Progenitor cell of endocrine pancreas (in vitro differentiated cells): ENCODE data around the gene TMEM63A. TPM values are rescaled to one million over a fixed set of nuclear protein-coding genes. Genes with fewer than 3 reads are reported as not detected.

ENCODE experiments used
- DNase-seq: peaks from one replicate; pipeline ENCODE4 v3.0.0; 2021; ENCODE audit warnings: low spot score; ENCODE audit not compliant: unreplicated experiment
- H3K27ac Mint-ChIP-seq: 2 replicates; pipeline ENCODE4 v1.8.0; 2021; ENCODE audit warnings: mild to moderate bottlenecking, moderate library complexity, mixed read lengths
- H3K27me3 Mint-ChIP-seq: 2 replicates; pipeline ENCODE4 v1.8.0; 2021; ENCODE audit warnings: mixed read lengths
- H3K36me3 Mint-ChIP-seq: 2 replicates; pipeline ENCODE4 v1.8.0; 2022; ENCODE audit warnings: mixed read lengths; ENCODE audit not compliant: insufficient read depth
- H3K4me1 Mint-ChIP-seq: 2 replicates; pipeline ENCODE4 v1.8.0; 2021; ENCODE audit warnings: low read depth, mixed read lengths
- H3K4me3 Mint-ChIP-seq: 2 replicates; pipeline ENCODE4 v1.8.0; 2021; ENCODE audit warnings: low read depth, mild to moderate bottlenecking, moderate library complexity, mixed read lengths
- H3K9me3 Mint-ChIP-seq: 2 replicates; pipeline ENCODE4 v1.8.0; 2021; ENCODE audit warnings: low read depth, mixed read lengths
- CTCF ChIP-seq: fragments of 200-600 bp; sonication (generic); IDR thresholded peaks from one replicate; pipeline ENCODE4 v1.5.0; 2021; ENCODE audit warnings: antibody characterized with exemption, mild to moderate bottlenecking; ENCODE audit not compliant: unreplicated experiment
- total RNA-seq: library from RNA; stranded (reverse); gene quantifications from 2 replicates; pipeline ENCODE4 v1.2.1, GENCODE V29; 2021

Gene TMEM63A
- total RNA-seq, 1 donor from 2014 or later = 246 TPM

- H3K27ac Mint-ChIP-seq = no peak overlapping the region
- H3K36me3 Mint-ChIP-seq = peaks cover 22% of the 10 kb centered on the region
- no peak for DNase-seq
- H3K27me3 Mint-ChIP-seq = no peaks in the 10 kb centered on the region
- no peak for TF ChIP-seq CTCF
- peaks cover 21% of the 10 kb centered on the region for H3K4me1 Mint-ChIP-seq
- H3K4me3 Mint-ChIP-seq = no peak overlapping the region
- H3K9me3 Mint-ChIP-seq = no peaks in the 10 kb centered on the region
These were observed 21.2 kb downstream of the TMEM63A start for GRCh38 chr1:225860876-225861441.

GRCh38 chr1:225860107-225860506 lies 22.1 kb downstream of the TMEM63A start:
- Mint-ChIP-seq H3K4me1 (peaks cover 21% of the 10 kb centered on the region), H3K36me3 (peaks cover 26% of the 10 kb centered on the region), H3K9me3 (no peaks in the 10 kb centered on the region), H3K4me3 (no peak overlapping the region), H3K27ac (no peak overlapping the region), H3K27me3 (no peaks in the 10 kb centered on the region)
- no peak for TF ChIP-seq CTCF
- no peak for DNase-seq

GRCh38 chr1:225859151-225859550 lies 23.0 kb downstream of the TMEM63A start:
- no peak for TF ChIP-seq CTCF
- Mint-ChIP-seq H3K27me3 (no peaks in the 10 kb centered on the region), H3K4me1 (peaks cover 21% of the 10 kb centered on the region), H3K4me3 (no peak overlapping the region), H3K9me3 (no peaks in the 10 kb centered on the region), H3K36me3 (peaks cover 27% of the 10 kb centered on the region), H3K27ac (no peak overlapping the region)
- no peak for DNase-seq

- no peak for TF ChIP-seq CTCF
- no peak for DNase-seq
- H3K27ac Mint-ChIP-seq = no peak overlapping the region
- H3K36me3 Mint-ChIP-seq = peaks cover 36% of the 10 kb centered on the region
- H3K9me3 Mint-ChIP-seq = no peaks in the 10 kb centered on the region
- no peak overlapping the region for H3K4me3 Mint-ChIP-seq
- no peaks in the 10 kb centered on the region for H3K27me3 Mint-ChIP-seq
- H3K4me1 Mint-ChIP-seq = peaks cover 21% of the 10 kb centered on the region
These were observed 24.9 kb downstream of the TMEM63A start for GRCh38 chr1:225857256-225857655.

GRCh38 chr1:225855503-225856300 lies 26.5 kb downstream of the TMEM63A start:
- no peak overlapping the region for H3K27ac Mint-ChIP-seq
- H3K27me3 Mint-ChIP-seq = no peaks in the 10 kb centered on the region
- peaks cover 48% of the 10 kb centered on the region for H3K36me3 Mint-ChIP-seq
- H3K4me1 Mint-ChIP-seq = peaks cover 21% of the 10 kb centered on the region
- peak; percentile 11 for TF ChIP-seq CTCF
- DNase-seq = no peak
- H3K4me3 Mint-ChIP-seq = no peak overlapping the region
- H3K9me3 Mint-ChIP-seq = peaks cover 3% of the 10 kb centered on the region
